Naive thymus-derived CD4-positive, alpha-beta T cell (primary cell): ENCODE measurements around the gene PMP22. TPM values are rescaled to one million over a fixed set of nuclear protein-coding genes. Genes with fewer than 3 reads are reported as not detected.
A peak's percentile ranks its signal among the peaks of the same experiment; 100 is the strongest.

Source experiments
- ATAC-seq: fragments of 150-1000 bp; cut with Tn5 transposase; 2 replicates; pipeline ENCODE4 v1.10.0; 2021; ENCODE audit warnings: mild to moderate bottlenecking, moderate library complexity
- CTCF ChIA-PET: fragments of 350-600 bp; sonication (Branson Sonifier 250); formaldehyde crosslinking; loops from one replicate; lab custom pipeline; 2021; ENCODE audit warnings: antibody characterized with exemption; lab: Charles Lee
- POLR2A ChIA-PET: fragments of 350-600 bp; sonication (Branson Sonifier 250); formaldehyde crosslinking; loops from one replicate; lab custom pipeline; 2021; ENCODE audit warnings: antibody characterized with exemption, inconsistent platforms; lab: Charles Lee
- DNase-seq, 9 donors: peaks; one replicate each; pipeline versions ENCODE4 v3.0.0 to v3.0.0-alpha.2; 2020 to 2022; ENCODE audit warnings: mixed read lengths in 1 of 9
- H3K27ac ChIP-seq: one replicate; pipeline ENCODE4 v1.7.0; 2013; ENCODE audit warnings: mild to moderate bottlenecking, low read depth, low read length, moderate library complexity
- H3K27me3 ChIP-seq, 2 donors: one replicate each; pipeline ENCODE4 v1.7.0; 2013; ENCODE audit warnings: low read length in 2 of 2, mild to moderate bottlenecking in 2 of 2, moderate library complexity in 2 of 2; ENCODE audit not compliant: control insufficient read depth in 2 of 2, insufficient read depth in 2 of 2
- H3K36me3 ChIP-seq, 3 experiments: 1 replicate in 2 of 3; 2 replicates in 1 of 3; pipeline ENCODE4 v1.7.0; 2013; ENCODE audit warnings: low read length in 3 of 3, mild to moderate bottlenecking in 3 of 3, moderate library complexity in 1 of 3; ENCODE audit not compliant: insufficient read depth in 3 of 3, control insufficient read depth in 2 of 3
- H3K4me1 ChIP-seq, 2 donors: one replicate each; pipeline ENCODE4 v1.7.0; 2013; ENCODE audit warnings: low read length in 2 of 2, mild to moderate bottlenecking in 2 of 2, moderate library complexity in 1 of 2; ENCODE audit not compliant: control insufficient read depth in 2 of 2, insufficient read depth in 2 of 2
- H3K4me3 ChIP-seq: 2 replicates; pipeline ENCODE4 v1.7.0; 2013; ENCODE audit warnings: mild to moderate bottlenecking, low read length
- H3K9me3 ChIP-seq, 3 experiments: 1 replicate in 2 of 3; 2 replicates in 1 of 3; pipeline ENCODE4 v1.7.0; 2013; ENCODE audit warnings: low read length in 3 of 3; ENCODE audit not compliant: control insufficient read depth in 2 of 3
- H3K27ac Mint-ChIP-seq, 9 donors: one replicate each; pipeline ENCODE4 v1.8.0; 2020 to 2022; ENCODE audit warnings: mixed read lengths in 9 of 9, mild to moderate bottlenecking in 8 of 9, moderate library complexity in 5 of 9, inconsistent platforms in 2 of 9
- H3K27me3 Mint-ChIP-seq, 5 donors: one replicate each; pipeline ENCODE4 v1.8.0; 2021 to 2022; ENCODE audit warnings: mixed read lengths in 5 of 5, mild to moderate bottlenecking in 1 of 5
- H3K36me3 Mint-ChIP-seq, 5 donors: one replicate each; pipeline ENCODE4 v1.8.0; 2020 to 2022; ENCODE audit warnings: mixed read lengths in 5 of 5, mild to moderate bottlenecking in 3 of 5, inconsistent platforms in 1 of 5
- H3K4me1 Mint-ChIP-seq, 7 donors: one replicate each; pipeline ENCODE4 v1.8.0; 2020 to 2022; ENCODE audit warnings: mixed read lengths in 7 of 7, mild to moderate bottlenecking in 3 of 7, inconsistent platforms in 1 of 7
- H3K4me3 Mint-ChIP-seq, 10 donors: one replicate each; pipeline ENCODE4 v1.8.0; 2020 to 2022; ENCODE audit warnings: mild to moderate bottlenecking in 10 of 10, mixed read lengths in 10 of 10, moderate library complexity in 6 of 10, inconsistent platforms in 2 of 10
- H3K9me3 Mint-ChIP-seq, 11 donors: one replicate each; pipeline ENCODE4 v1.8.0; 2020 to 2022; ENCODE audit warnings: mixed read lengths in 11 of 11, mild to moderate bottlenecking in 4 of 11, inconsistent platforms in 1 of 11, moderate library complexity in 1 of 11
- intact Hi-C, 2 donors: fragments of 100-400 bp; cut with micrococcal nuclease; formaldehyde crosslinking; loops; one replicate each; pipeline ENCODE4 v1.15.1; 2023
- polyA plus RNA-seq, 2 donors: library from polyadenylated mRNA; unstranded; fragments of 300-500 nt; fragmentation: Illumina TruSeq; gene quantifications; one replicate each; pipeline ENCODE4 v1.2.3, GENCODE V29; 2021
- total RNA-seq, 6 experiments: library from RNA in 5 of 6; stranded (reverse) in 5 of 6; gene quantifications; 1 replicate in 5 of 6; 2 replicates in 1 of 6; pipeline ENCODE4 v1.2.3 and lab custom pipeline; 2021 to 2026

Gene PMP22
- 1 to 10 TPM in 2 of 5 experiments, under 1 TPM in 2, not detected in 1; 0.40 to 2.3 (median 1.3) TPM for total RNA-seq
- polyA plus RNA-seq: not detected
- total RNA-seq (lab: John Stamatoyannopoulos, UW): not detected

DNA sequence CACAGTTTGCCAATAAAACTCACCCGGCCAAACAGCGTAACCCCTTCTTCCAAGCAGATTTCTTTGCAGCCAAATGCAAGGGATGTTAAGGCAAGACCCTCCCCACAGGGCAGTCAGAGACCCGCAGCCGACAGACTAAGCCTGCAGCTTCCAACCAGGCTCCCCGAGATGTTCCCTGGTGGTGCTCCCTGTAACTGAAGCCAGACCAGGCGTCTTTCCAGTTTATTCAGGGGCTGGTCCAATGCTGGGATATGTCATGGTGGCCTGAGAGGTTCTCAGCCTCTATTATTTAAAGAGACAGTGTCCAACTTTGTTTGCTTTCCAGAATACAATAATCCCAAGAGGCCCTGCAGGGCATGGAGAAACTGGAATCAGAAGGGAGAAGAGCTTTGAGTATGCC is at the start of gene PMP22:
Gene PMP22 (minus strand): TSS at position 196 of the 400 bp plus-strand sequence. CDS start 4,599 bp downstream, outside the sequence.
- no peak within 1 kb of the TSS for H3K27ac ChIP-seq
- H3K9me3 Mint-ChIP-seq: peaks cover 0 to 1% (median 0%) of the 10 kb centered on the region in 11 donors
- H3K27me3 Mint-ChIP-seq: peaks cover 52 to 79% (median 58%) of the 10 kb centered on the region in 5 donors
- intact Hi-C loops: no loop called here
- H3K4me3 ChIP-seq: no peak within 1 kb of the TSS
- H3K27ac Mint-ChIP-seq: no peak within 1 kb of the TSS
- CTCF ChIA-PET: no interaction called here
- peak within 1 kb of the TSS in 1 of 10 donors; percentile 31 for H3K4me3 Mint-ChIP-seq
- no peaks in the 10 kb centered on the region for H3K36me3 Mint-ChIP-seq
- POLR2A ChIA-PET: no interaction called here
- DNase-seq (no peak), ATAC-seq (no peak)
- H3K9me3 ChIP-seq: no peaks in the 10 kb centered on the region
- no peaks in the 10 kb centered on the region for H3K36me3 ChIP-seq
- H3K4me1 ChIP-seq: peaks cover 0 to 5% of the 10 kb centered on the region in 2 donors
- peaks cover 3 to 8% of the 10 kb centered on the region in 2 donors for H3K27me3 ChIP-seq
- H3K4me1 Mint-ChIP-seq: peaks cover 0 to 14% (median 8%) of the 10 kb centered on the region in 7 donors

DNA sequence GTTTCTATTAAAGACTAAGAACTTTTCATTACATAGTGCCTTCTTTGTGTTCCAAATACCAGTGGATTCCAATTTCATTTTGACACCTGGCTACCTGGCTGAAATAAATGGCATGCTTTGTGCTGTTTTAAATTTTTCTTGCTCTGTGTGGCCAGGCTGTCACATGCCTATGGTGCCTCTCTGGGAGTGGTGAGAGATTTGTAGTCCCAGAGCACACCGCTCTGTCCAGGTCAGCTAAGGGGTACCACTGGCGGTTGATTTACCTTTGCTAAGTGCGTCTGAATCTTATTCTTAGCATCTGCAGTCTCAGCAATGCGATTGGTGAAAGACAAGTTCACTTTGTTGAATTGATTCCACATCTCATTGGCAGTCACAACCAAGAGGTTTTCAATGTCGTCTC is 46.9 kb upstream of the PMP22 start:
- Mint-ChIP-seq H3K4me1 (no peaks in the 10 kb centered on the region), H3K36me3 (no peaks in the 10 kb centered on the region), H3K4me3 (no peak overlapping the region), H3K27ac (no peak overlapping the region), H3K27me3 (peaks cover 5 to 17% (median 7%) of the 10 kb centered on the region in 5 donors), H3K9me3 (no peaks in the 10 kb centered on the region)
- Histone ChIP-seq H3K27ac (no peak overlapping the region), H3K9me3 (no peaks in the 10 kb centered on the region), H3K4me1 (no peaks in the 10 kb centered on the region), H3K4me3 (no peak overlapping the region), H3K27me3 (no peaks in the 10 kb centered on the region), H3K36me3 (no peaks in the 10 kb centered on the region)
- ATAC-seq (no peak), DNase-seq (no peak)
- intact Hi-C loops: no loop called here
- CTCF ChIA-PET: no interaction called here
- POLR2A ChIA-PET: no interaction called here

- POLR2A ChIA-PET: no interaction called here
- Histone ChIP-seq H3K4me1 (no peaks in the 10 kb centered on the region), H3K4me3 (no peak overlapping the region), H3K27me3 (no peaks in the 10 kb centered on the region), H3K36me3 (no peaks in the 10 kb centered on the region), H3K27ac (no peak overlapping the region), H3K9me3 (no peaks in the 10 kb centered on the region)
- DNase-seq: no peak
- peaks cover 0 to 8% (median 3%) of the 10 kb centered on the region in 5 donors for H3K27me3 Mint-ChIP-seq
- CTCF ChIA-PET: no interaction called here
- H3K4me1 Mint-ChIP-seq: no peaks in the 10 kb centered on the region
- no peak for ATAC-seq
- intact Hi-C loops: no loop called here
- H3K27ac Mint-ChIP-seq: no peak overlapping the region
- H3K36me3 Mint-ChIP-seq: no peaks in the 10 kb centered on the region
- no peak overlapping the region for H3K4me3 Mint-ChIP-seq
- no peaks in the 10 kb centered on the region for H3K9me3 Mint-ChIP-seq
Measured at GRCh38 chr17:15309793-15310192, 44.7 kb upstream of the PMP22 start.

GRCh38 chr17:15309236-15309635 is 44.1 kb upstream of the PMP22 start:
- ChIA-PET POLR2A (no interaction called here), CTCF (no interaction called here)
- Histone ChIP-seq H3K4me3 (no peak overlapping the region), H3K36me3 (no peaks in the 10 kb centered on the region), H3K27ac (no peak overlapping the region), H3K4me1 (no peaks in the 10 kb centered on the region), H3K9me3 (no peaks in the 10 kb centered on the region), H3K27me3 (no peaks in the 10 kb centered on the region)
- Mint-ChIP-seq H3K27me3 (peaks cover 0 to 5% (median 0%) of the 10 kb centered on the region in 5 donors), H3K36me3 (no peaks in the 10 kb centered on the region), H3K4me1 (no peaks in the 10 kb centered on the region), H3K27ac (no peak overlapping the region), H3K4me3 (no peak overlapping the region), H3K9me3 (no peaks in the 10 kb centered on the region)
- intact Hi-C loops: no loop called here
- DNase-seq (no peak), ATAC-seq (no peak)

DNA sequence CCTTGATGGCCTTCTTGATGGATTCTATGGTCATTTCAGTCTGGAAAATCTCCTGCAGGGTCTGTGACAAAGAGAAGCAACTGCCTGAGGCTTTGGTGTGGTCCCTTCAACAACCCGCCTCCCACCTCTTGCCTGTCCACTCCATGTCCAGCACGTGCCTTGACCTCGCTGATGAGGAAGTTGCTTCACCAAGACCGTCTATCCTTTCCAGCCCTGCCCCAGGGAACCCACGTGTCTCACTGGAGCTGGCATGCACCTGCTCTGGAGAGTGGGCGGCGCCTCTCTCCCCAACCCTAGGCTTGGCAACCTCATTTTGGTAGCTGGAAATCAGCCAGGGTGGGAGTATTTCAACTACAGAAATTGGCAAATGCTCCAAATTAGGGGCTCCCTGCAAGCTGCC is 43.6 kb upstream of the PMP22 start:
- no peak overlapping the region for H3K27ac ChIP-seq
- no peaks in the 10 kb centered on the region for H3K9me3 ChIP-seq
- Mint-ChIP-seq H3K27me3 (peaks cover 0 to 5% (median 0%) of the 10 kb centered on the region in 5 donors), H3K27ac (no peak overlapping the region), H3K4me1 (no peaks in the 10 kb centered on the region), H3K4me3 (no peak overlapping the region), H3K36me3 (no peaks in the 10 kb centered on the region), H3K9me3 (no peaks in the 10 kb centered on the region)
- intact Hi-C loops: no loop called here
- no peaks in the 10 kb centered on the region for H3K27me3 ChIP-seq
- H3K4me3 ChIP-seq: no peak overlapping the region
- H3K36me3 ChIP-seq: no peaks in the 10 kb centered on the region
- no peaks in the 10 kb centered on the region for H3K4me1 ChIP-seq
- CTCF ChIA-PET: no interaction called here
- POLR2A ChIA-PET: no interaction called here
- ATAC-seq (no peak), DNase-seq (no peak)

DNA sequence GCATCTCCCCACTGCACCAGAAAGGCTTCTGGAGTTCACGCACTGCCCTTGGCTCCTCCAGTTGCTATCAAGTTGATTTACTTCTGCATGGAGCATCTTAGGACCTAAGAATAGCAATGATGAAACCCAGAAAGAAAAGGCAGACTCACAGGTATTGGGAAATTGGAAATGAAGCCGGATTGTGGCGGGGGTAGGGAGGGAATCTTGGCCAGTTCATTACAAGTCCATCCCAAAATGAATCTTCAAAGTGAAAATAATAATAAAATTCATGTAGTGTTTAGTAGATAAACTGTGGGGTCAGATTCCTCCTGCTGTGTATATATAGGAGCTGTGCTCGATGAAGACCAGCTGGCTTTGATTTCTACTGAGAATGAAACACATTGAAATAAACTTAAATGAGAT is 42.6 kb upstream of the PMP22 start:
- Histone ChIP-seq H3K27me3 (no peaks in the 10 kb centered on the region), H3K36me3 (no peaks in the 10 kb centered on the region), H3K4me1 (no peaks in the 10 kb centered on the region), H3K9me3 (no peaks in the 10 kb centered on the region), H3K4me3 (no peak overlapping the region), H3K27ac (no peak overlapping the region)
- intact Hi-C loops: no loop called here
- H3K27ac Mint-ChIP-seq: no peak overlapping the region
- H3K4me1 Mint-ChIP-seq: no peaks in the 10 kb centered on the region
- H3K27me3 Mint-ChIP-seq: peaks cover 0 to 7% (median 5%) of the 10 kb centered on the region in 5 donors
- no peaks in the 10 kb centered on the region for H3K9me3 Mint-ChIP-seq
- no peaks in the 10 kb centered on the region for H3K36me3 Mint-ChIP-seq
- ChIA-PET POLR2A (no interaction called here), CTCF (no interaction called here)
- ATAC-seq (no peak), DNase-seq (no peak)
- no peak overlapping the region for H3K4me3 Mint-ChIP-seq

DNA sequence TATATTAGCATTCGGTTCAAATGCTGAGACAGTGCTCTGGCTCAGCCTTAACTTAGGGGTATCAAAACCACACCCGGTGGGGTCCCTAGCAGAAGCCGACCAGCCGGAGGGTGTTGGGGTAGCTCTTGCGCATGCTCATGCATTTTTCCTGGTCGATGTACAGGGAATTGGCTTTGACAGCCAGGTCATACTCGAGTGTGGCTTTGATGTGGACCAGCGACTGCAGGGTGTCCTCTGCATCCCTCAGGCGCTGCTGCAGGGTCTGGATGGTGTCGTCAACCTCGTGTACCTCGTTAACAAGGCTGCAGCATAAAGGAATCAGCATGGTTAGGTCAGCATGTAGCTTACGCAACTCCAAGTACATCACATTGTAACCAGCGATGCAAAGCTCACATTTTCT is 38.7 kb upstream of the PMP22 start:
- Mint-ChIP-seq H3K9me3 (peaks cover 0 to 4% (median 0%) of the 10 kb centered on the region in 11 donors), H3K4me1 (no peaks in the 10 kb centered on the region), H3K27ac (no peak overlapping the region), H3K4me3 (no peak overlapping the region), H3K27me3 (peaks cover 6 to 24% (median 12%) of the 10 kb centered on the region in 5 donors), H3K36me3 (no peaks in the 10 kb centered on the region)
- no peak overlapping the region for H3K27ac ChIP-seq
- no peaks in the 10 kb centered on the region for H3K27me3 ChIP-seq
- no peaks in the 10 kb centered on the region for H3K9me3 ChIP-seq
- POLR2A ChIA-PET: no interaction called here
- DNase-seq: no peak
- no peaks in the 10 kb centered on the region for H3K4me1 ChIP-seq
- CTCF ChIA-PET: no interaction called here
- no peaks in the 10 kb centered on the region for H3K36me3 ChIP-seq
- intact Hi-C loops: no loop called here
- H3K4me3 ChIP-seq: no peak overlapping the region
- no peak for ATAC-seq
